LNCAP (cell line): ENCODE results near the gene LBR.

Experiments
- TF ChIP-seq, protein P1 (sequence below): fragments of 450-650 bp; IDR thresholded peaks from 2 replicates; pipeline ENCODE4 v1.5.1; 2017; ENCODE audit warnings: mild to moderate bottlenecking

Gene LBR

DNA sequence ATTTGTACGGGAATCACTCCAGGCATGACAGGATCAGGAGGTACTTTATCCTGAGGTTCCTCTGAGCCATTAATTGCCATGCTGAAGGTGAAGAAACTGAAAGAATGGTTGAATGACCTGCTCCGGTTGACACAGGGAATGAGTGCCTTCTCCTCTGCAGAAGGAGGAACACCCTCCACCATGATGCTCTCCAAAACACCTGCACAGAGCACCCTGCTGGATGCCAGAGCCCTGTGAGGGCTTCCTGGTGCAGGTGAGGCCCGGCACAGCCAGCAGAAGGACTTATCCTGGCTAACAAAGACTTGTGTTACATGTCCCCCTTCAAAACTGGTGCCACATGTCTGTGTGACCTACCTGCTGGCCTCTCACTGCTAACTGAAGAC lies 14.3 kb upstream of the LBR start:
- TF ChIP-seq, protein P1, sequence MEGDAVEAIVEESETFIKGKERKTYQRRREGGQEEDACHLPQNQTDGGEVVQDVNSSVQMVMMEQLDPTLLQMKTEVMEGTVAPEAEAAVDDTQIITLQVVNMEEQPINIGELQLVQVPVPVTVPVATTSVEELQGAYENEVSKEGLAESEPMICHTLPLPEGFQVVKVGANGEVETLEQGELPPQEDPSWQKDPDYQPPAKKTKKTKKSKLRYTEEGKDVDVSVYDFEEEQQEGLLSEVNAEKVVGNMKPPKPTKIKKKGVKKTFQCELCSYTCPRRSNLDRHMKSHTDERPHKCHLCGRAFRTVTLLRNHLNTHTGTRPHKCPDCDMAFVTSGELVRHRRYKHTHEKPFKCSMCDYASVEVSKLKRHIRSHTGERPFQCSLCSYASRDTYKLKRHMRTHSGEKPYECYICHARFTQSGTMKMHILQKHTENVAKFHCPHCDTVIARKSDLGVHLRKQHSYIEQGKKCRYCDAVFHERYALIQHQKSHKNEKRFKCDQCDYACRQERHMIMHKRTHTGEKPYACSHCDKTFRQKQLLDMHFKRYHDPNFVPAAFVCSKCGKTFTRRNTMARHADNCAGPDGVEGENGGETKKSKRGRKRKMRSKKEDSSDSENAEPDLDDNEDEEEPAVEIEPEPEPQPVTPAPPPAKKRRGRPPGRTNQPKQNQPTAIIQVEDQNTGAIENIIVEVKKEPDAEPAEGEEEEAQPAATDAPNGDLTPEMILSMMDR: no peak

DNA sequence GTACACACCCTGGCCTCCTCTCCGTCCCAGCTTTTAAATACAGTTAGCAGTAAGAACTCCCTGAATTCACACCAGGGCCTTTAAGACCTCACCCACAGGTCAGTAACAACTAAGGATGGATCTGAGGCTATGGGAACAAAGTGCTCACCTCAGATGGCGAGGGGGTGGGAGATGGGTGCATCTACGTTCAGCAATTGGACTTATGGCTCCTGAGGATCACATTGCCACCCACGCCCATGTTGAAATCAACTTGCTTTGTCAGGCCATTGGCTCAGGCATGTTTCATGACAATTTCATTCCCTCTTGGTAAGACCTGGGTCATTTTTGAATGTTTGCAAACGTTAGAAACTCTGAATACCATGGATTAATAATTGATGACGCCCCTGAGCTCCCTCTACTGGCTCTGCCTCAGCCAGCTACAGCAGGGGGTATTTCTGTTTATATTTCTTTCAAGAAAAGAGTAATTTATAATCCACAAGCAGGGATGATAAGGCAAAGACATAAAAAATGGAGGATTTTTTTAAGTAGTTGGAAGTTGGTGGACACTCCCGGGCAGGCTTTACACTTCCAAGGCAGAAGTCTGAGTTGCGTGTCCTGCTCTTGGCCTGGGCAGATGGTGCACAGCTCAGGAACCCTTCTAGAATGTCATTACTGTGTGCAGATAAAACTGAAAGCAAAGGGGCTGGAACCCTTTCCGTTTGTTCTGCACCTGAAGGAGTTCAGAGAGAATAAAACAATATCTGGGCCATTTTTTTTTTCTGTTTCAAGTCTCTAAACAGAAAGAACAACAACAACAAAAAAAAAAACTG lies 13.7 kb upstream of the LBR start:
- TF ChIP-seq, protein P1: peak; percentile 29; the same call in 1 of the 2 replicates

DNA sequence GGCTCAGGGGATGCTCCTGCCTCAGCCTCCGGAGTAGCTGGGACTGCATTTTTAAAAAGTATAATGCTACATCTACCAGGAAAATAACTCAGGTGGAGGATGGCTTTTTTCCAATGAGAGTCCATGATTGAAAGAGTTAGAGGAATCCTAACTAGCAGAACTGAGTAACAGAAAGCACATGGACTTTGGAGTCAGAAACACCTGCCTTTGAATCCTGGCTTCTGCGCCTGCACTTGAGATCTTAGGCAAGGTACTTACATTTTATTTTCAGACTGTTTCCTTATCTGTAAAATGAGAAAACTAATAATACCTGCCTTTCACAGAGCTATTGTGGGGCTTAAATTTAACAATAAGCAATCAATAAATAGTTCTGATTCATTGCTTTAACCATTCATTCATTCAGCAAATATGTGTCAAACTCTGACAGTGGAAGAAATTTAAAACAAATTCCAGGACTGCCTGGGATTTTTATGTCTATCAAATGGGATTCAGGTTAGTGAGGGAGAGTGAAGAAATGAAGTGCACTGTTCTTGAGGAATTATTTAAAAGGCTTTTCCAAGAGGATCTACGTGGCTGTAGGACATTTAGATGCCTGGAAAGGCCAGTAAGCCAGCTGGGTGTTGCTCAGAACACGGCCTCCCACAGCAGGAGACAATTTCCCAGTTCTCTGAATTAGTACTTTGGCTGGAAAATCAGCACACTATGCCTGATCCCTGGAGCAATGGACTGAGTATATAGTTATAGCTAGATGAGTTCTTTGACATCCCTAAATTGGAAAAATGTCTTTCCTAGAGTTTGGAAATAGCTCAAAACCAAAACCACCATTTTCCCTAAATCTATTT lies 12.8 kb upstream of the LBR start:
- TF ChIP-seq, protein P1: no peak

DNA sequence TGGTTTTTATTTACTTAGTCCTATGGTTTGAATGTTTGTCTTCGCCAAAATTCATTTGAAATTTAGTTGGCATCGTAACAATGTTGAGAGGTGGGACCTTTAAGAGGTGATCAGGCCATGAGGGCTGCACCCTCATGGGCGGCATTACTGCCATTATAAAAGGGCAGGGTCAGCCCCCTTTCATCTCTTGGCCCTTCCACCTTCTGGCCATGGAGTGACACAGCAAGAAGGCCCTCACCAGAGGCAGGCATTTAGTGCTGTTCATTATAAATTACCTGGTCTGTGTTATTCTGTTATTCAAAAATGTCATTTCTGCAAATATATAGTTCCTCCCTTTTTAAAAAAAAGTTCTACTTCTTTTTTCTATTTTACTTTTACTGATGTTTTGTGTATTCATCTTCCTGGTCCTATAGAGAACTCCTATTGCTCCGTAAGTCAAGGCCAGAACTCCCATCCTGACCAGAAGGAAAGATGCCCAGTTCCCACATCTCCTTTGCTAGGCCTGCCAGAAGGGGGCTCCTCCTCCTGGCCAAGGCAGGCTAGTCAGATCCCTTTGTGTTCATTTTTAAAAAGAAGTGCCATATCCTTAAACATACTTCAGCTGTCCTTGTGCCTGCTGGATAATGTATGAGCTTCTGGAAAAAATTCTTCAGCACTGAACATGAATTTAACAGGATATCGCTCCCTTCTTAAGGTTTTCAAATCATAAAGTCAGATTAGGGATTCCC lies 10.0 kb upstream of the LBR start:
- TF ChIP-seq, protein P1: peak; percentile 33; the same call in 1 of the 2 replicates

DNA sequence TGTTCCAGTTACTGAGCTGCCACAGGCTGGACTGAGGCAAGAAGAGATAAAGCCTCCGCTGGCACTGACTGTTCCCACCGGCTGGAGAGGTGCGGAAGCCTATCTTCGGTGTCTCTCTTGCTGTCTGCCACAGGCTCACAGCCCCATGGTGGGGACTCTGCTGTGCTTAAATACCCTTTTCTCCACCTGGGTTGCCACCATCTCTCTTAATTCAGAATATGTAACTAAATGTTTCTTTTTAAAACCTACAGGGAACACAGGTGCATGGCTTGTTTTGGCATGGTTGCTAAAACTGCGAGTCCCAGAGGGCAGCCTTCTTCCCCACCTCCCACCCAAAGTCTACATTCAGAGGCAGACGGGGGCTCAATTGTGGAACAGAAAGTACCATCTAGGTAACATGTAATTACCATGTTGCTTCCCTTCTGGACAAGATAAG lies 8.1 kb upstream of the LBR start:
- TF ChIP-seq, protein P1: no peak

DNA sequence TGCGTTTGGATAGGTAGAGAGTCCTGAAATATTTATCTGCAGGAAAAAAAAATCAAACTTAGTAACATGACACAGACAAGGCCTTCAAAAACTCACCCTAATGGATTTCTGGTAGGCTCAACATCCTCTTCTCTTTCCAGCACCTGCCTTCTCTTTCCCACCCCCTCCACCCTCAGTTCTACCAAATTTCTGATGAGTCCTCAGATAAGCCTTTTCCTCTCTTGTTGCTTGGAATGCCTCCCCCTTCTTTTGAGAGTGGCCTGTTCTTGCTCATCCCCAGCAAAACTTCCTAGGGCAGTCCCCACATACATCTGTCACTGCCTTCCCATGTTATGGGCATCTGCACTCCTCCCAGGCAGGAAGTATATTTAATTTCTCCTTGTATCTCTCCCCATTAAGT lies 7.6 kb upstream of the LBR start:
- TF ChIP-seq, protein P1: no peak

DNA sequence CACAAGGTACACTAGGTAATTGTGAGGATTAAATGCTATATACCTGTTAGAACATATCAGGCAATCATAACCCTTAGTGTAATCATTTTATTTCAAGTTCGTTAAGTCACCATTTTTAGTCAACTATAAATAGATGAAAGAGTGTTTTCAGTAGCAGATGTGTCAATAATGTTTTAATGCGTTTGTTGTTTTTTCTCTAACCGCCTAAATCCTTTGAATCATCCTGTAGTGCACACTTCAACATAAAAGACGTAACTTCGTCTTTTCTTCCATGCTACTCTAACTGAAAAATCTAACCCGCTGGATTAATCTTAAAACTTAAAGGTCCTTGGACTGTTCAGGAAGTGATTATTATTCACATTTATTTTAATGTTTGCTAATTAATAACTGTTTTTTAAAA lies 7.2 kb upstream of the LBR start:
- TF ChIP-seq, protein P1: no peak
